HEK293 (cell line): Measurements from ENCODE around the gene ZFP1.

Experiments used
- BCL11B ChIP-seq: fragments of 450-650 bp; formaldehyde crosslinking; IDR thresholded peaks from 2 replicates; pipeline ENCODE4 v1.5.1; 2016; ENCODE audit warnings: low read depth, missing biosample characterization, missing genetic modification characterization
- FEZF1 ChIP-seq: fragments of 450-650 bp; formaldehyde crosslinking; IDR thresholded peaks from 2 replicates; pipeline ENCODE4 v1.5.1; 2016; ENCODE audit warnings: missing biosample characterization, missing genetic modification characterization
- KLF17 ChIP-seq: fragments of 450-650 bp; formaldehyde crosslinking; IDR thresholded peaks from 2 replicates; pipeline ENCODE4 v1.5.1; 2016; ENCODE audit warnings: missing biosample characterization, missing genetic modification characterization
- KLF7 ChIP-seq: fragments of 450-650 bp; formaldehyde crosslinking; IDR thresholded peaks from 2 replicates; pipeline ENCODE4 v1.5.1; 2016; ENCODE audit warnings: missing biosample characterization, missing genetic modification characterization, borderline replicate concordance
- PBX3 ChIP-seq: sonication (generic); formaldehyde crosslinking; IDR thresholded peaks from 2 replicates; pipeline ENCODE4 v1.8.1; 2022; ENCODE audit warnings: mild to moderate bottlenecking, moderate library complexity, missing genetic modification reagents
- PRDM1 ChIP-seq: fragments of 450-650 bp; formaldehyde crosslinking; IDR thresholded peaks from 2 replicates; pipeline ENCODE4; 2016; ENCODE audit warnings: missing biosample characterization, missing genetic modification characterization
- PRDM4 ChIP-seq: fragments of 450-650 bp; formaldehyde crosslinking; IDR thresholded peaks from 2 replicates; pipeline ENCODE4 v1.5.1; 2017; ENCODE audit warnings: missing biosample characterization, missing genetic modification characterization
- SP2 ChIP-seq: fragments of 450-650 bp; formaldehyde crosslinking; IDR thresholded peaks from 2 replicates; pipeline ENCODE4 v1.5.1; 2016; ENCODE audit warnings: missing biosample characterization, missing genetic modification characterization
- TSHZ1 ChIP-seq: fragments of 450-650 bp; formaldehyde crosslinking; IDR thresholded peaks from 2 replicates; pipeline ENCODE4 v1.5.1; 2016; ENCODE audit warnings: missing biosample characterization, missing genetic modification characterization, borderline replicate concordance
- YY2 ChIP-seq: fragments of 450-650 bp; formaldehyde crosslinking; IDR thresholded peaks from 2 replicates; pipeline ENCODE4 v1.5.1; 2016; ENCODE audit warnings: missing biosample characterization, missing genetic modification characterization
- ZBTB17 ChIP-seq: fragments of 450-650 bp; formaldehyde crosslinking; IDR thresholded peaks from 2 replicates; pipeline ENCODE4 v1.5.1; 2016; ENCODE audit warnings: missing biosample characterization, missing genetic modification characterization
- ZFP3 ChIP-seq: fragments of 450-650 bp; formaldehyde crosslinking; IDR thresholded peaks from 2 replicates; pipeline ENCODE4 v1.5.1; 2016; ENCODE audit warnings: low read depth, missing biosample characterization, missing genetic modification characterization
- ZNF2 ChIP-seq: fragments of 450-650 bp; formaldehyde crosslinking; IDR thresholded peaks from 2 replicates; pipeline ENCODE4 v1.5.1; 2016; ENCODE audit warnings: missing biosample characterization, missing genetic modification characterization
- ZNF274 ChIP-seq, 2 experiments: fragments of 200-500 bp in 1 of 2; fragments of 450-650 bp in 1 of 2; sonication (Bioruptor generic) in 1 of 2; formaldehyde crosslinking in 1 of 2; IDR thresholded peaks; 2 replicates each; pipeline versions ENCODE4 v1.5.1 to v1.6.1; 2014 to 2016; ENCODE audit warnings: borderline replicate concordance in 1 of 2, inconsistent platforms in 1 of 2, low read length in 1 of 2, missing biosample characterization in 1 of 2, missing genetic modification characterization in 1 of 2
- ZNF335 ChIP-seq: fragments of 450-650 bp; formaldehyde crosslinking; conservative IDR thresholded peaks from 2 replicates; pipeline ENCODE4 v1.5.1; 2016; ENCODE audit warnings: missing biosample characterization, missing genetic modification characterization
- ZNF37A ChIP-seq: fragments of 450-650 bp; IDR thresholded peaks from 2 replicates; pipeline ENCODE4 v1.5.1; 2018; ENCODE audit warnings: missing biosample characterization, missing genetic modification characterization
- ZNF426 ChIP-seq: fragments of 450-650 bp; formaldehyde crosslinking; IDR thresholded peaks from 2 replicates; pipeline ENCODE4 v1.5.1; 2017; ENCODE audit warnings: missing biosample characterization, missing genetic modification characterization, mild to moderate bottlenecking, inconsistent platforms, moderate library complexity
- ZNF48 ChIP-seq: fragments of 450-650 bp; formaldehyde crosslinking; IDR thresholded peaks from 2 replicates; pipeline ENCODE4 v1.5.1; 2016; ENCODE audit warnings: missing biosample characterization, missing genetic modification characterization
- ZNF544 ChIP-seq: fragments of 450-650 bp; formaldehyde crosslinking; IDR thresholded peaks from 2 replicates; pipeline ENCODE4 v1.5.0; 2017; ENCODE audit warnings: missing biosample characterization, missing genetic modification characterization
- ZNF561 ChIP-seq: fragments of 450-650 bp; IDR thresholded peaks from 2 replicates; pipeline ENCODE4 v1.5.1; 2018; ENCODE audit warnings: missing biosample characterization, missing genetic modification characterization, borderline replicate concordance
- ZNF610 ChIP-seq: fragments of 450-650 bp; formaldehyde crosslinking; IDR thresholded peaks from 2 replicates; pipeline ENCODE4 v1.5.1; 2016; ENCODE audit warnings: missing biosample characterization, missing genetic modification characterization, borderline replicate concordance
- ZNF645 ChIP-seq: fragments of 450-650 bp; formaldehyde crosslinking; IDR thresholded peaks from 2 replicates; pipeline ENCODE4; 2016; ENCODE audit warnings: missing biosample characterization, missing genetic modification characterization
- ZNF701 ChIP-seq: fragments of 450-650 bp; formaldehyde crosslinking; IDR thresholded peaks from 2 replicates; pipeline ENCODE4 v1.5.1; 2016; ENCODE audit warnings: missing biosample characterization, missing genetic modification characterization
- ZNF76 ChIP-seq: fragments of 450-650 bp; formaldehyde crosslinking; IDR thresholded peaks from 2 replicates; pipeline ENCODE4; 2016; ENCODE audit warnings: low read depth, missing biosample characterization, missing genetic modification characterization, borderline replicate concordance
- ZNF785 ChIP-seq: fragments of 450-650 bp; formaldehyde crosslinking; IDR thresholded peaks from 2 replicates; pipeline ENCODE4 v1.5.1; 2016; ENCODE audit warnings: missing biosample characterization, missing genetic modification characterization

The ZFP1 gene

GRCh38 chr16:75110637-75111513, 37.4 kb upstream of the ZFP1 start (continued):
- TF ChIP-seq ZNF645 (tag by site-specific recombination) (no peak), ZBTB17 (peak; percentile 90), KLF7 (tag by site-specific recombination) (peak; percentile 81; the same call in 1 of the 2 replicates), KLF17 (tag by site-specific recombination) (peak; percentile 44; the same call in 1 of the 2 replicates), ZNF274 (IDR thresholded peaks at IDR 0.05; ENCODE audit: low read length) (no peak), ZNF274 (tag by site-specific recombination; IDR thresholded peaks at IDR 0.05; ENCODE audit: borderline replicate concordance) (no peak), ZNF561 (tag by site-specific recombination) (0 out of 2 replicates have a peak, but pooled peaks have one; percentile 16), ZFP3 (tag by site-specific recombination) (no peak), ZNF48 (tag by site-specific recombination) (no peak), ZNF335 (tag by site-specific recombination) (peak; percentile 66), ZNF2 (tag by site-specific recombination) (peak; percentile 64), PRDM4 (tag by site-specific recombination) (no peak), BCL11B (tag by site-specific recombination) (no peak), FEZF1 (tag by site-specific recombination) (no peak), ZNF785 (tag by site-specific recombination) (no peak), ZNF701 (no peak), PRDM1 (tag by site-specific recombination) (no peak), ZNF610 (tag by site-specific recombination) (no peak), ZNF426 (tag by site-specific recombination) (no peak), YY2 (tag by site-specific recombination) (no peak), PBX3 (peak; percentile 67; the same call in 1 of the 2 replicates), TSHZ1 (tag by site-specific recombination) (no peak), SP2 (tag by site-specific recombination) (no peak), ZNF544 (tag by site-specific recombination) (no peak), ZNF76 (tag by site-specific recombination) (no peak), ZNF37A (tag by site-specific recombination) (no peak)
